ENCODE measurements around the gene CLPSL2. TPM values are rescaled to one million over a fixed set of nuclear protein-coding genes. Genes with fewer than 3 reads are reported as not detected.

CLPSL2 gene
- total and polyA plus RNA-seq, 10 of the 15 experiments (the other 5 are each of a cell fraction or from before 2014, with no cell fraction given): 0.32 to 1.3 TPM; not detected in 8

Other genes with a start within 250 kb of the CLPSL2 start
- gene FKBP5, start 87.7 kb upstream of the CLPSL2 start, total RNA-seq (2014; rRNA removed): 60.3 and 67.8 TPM in 2 replicates
- 44.7 and 46.2 TPM in 2 replicates for gene FKBP5, start 87.7 kb upstream of the CLPSL2 start, total RNA-seq (2014; rRNA removed; fragmentation: Illumina TruSeq; extraction: Trizol)
- gene FKBP5, start 87.7 kb upstream of the CLPSL2 start, total RNA-seq (2021): 81.2 and 82.8 TPM in 2 replicates
- 64.1 and 65.0 TPM in 2 replicates for gene FKBP5, start 87.7 kb upstream of the CLPSL2 start, polyA plus RNA-seq (2011; rRNA removed)
- 123 and 153 TPM in 2 replicates for gene FKBP5, start 87.7 kb upstream of the CLPSL2 start, polyA plus RNA-seq (2014; fragmentation: Illumina TruSeq; extraction: Trizol)
- gene FKBP5, start 87.7 kb upstream of the CLPSL2 start, polyA plus RNA-seq (2014; fragmentation: Nextera tagmentation; extraction: Ambion mirVana): 10 to 100 TPM; 29.0 to 33.5 TPM
- gene FKBP5, start 87.7 kb upstream of the CLPSL2 start, polyA plus RNA-seq (2014; rRNA removed): 54.7 and 60.5 TPM in 2 replicates
- gene FKBP5, start 87.7 kb upstream of the CLPSL2 start, polyA plus RNA-seq (2016; fragmentation: Nextera tagmentation; extraction: Ambion mirVana): 100 to 1,000 TPM; 121 to 122 TPM
- gene ARMC12, start 39.6 kb upstream of the CLPSL2 start, total RNA-seq (2014; rRNA removed): 0.45 and 0.49 TPM in 2 replicates
- 0.40 and 0.46 TPM in 2 replicates for gene ARMC12, start 39.6 kb upstream of the CLPSL2 start, total RNA-seq (2014; rRNA removed; fragmentation: Illumina TruSeq; extraction: Trizol)
- 0.56 and 1.0 TPM in 2 replicates for gene ARMC12, start 39.6 kb upstream of the CLPSL2 start, total RNA-seq (2021)
- 0.72 and 1.6 TPM in 2 replicates for gene ARMC12, start 39.6 kb upstream of the CLPSL2 start, polyA plus RNA-seq (2011; rRNA removed)
- 0.76 and 0.90 TPM in 2 replicates for gene ARMC12, start 39.6 kb upstream of the CLPSL2 start, polyA plus RNA-seq (2014; fragmentation: Illumina TruSeq; extraction: Trizol)
- gene ARMC12, start 39.6 kb upstream of the CLPSL2 start, polyA plus RNA-seq (2014; fragmentation: Nextera tagmentation; extraction: Ambion mirVana): 1 to 10 TPM in 1 of 2 experiments, under 1 TPM in 1; 0.68 to 1.5 TPM
- 1.2 TPM in 2 replicates for gene ARMC12, start 39.6 kb upstream of the CLPSL2 start, polyA plus RNA-seq (2014; rRNA removed)
- gene ARMC12, start 39.6 kb upstream of the CLPSL2 start, polyA plus RNA-seq (2016; fragmentation: Nextera tagmentation; extraction: Ambion mirVana): under 1 TPM; 0.10 to 0.25 TPM
- gene CLPSL1, start 4.4 kb downstream of the CLPSL2 start, total RNA-seq (2014; rRNA removed): not detected in 2 replicates
- not detected in 2 replicates for gene CLPSL1, start 4.4 kb downstream of the CLPSL2 start, total RNA-seq (2014; rRNA removed; fragmentation: Illumina TruSeq; extraction: Trizol)
- gene CLPSL1, start 4.4 kb downstream of the CLPSL2 start, total RNA-seq (2021): not detected in 2 replicates
- gene CLPSL1, start 4.4 kb downstream of the CLPSL2 start, polyA plus RNA-seq (2011; rRNA removed): not detected in 2 replicates
- not detected in 2 replicates for gene CLPSL1, start 4.4 kb downstream of the CLPSL2 start, polyA plus RNA-seq (2014; fragmentation: Illumina TruSeq; extraction: Trizol)
- gene CLPSL1, start 4.4 kb downstream of the CLPSL2 start, polyA plus RNA-seq (2014; fragmentation: Nextera tagmentation; extraction: Ambion mirVana): not detected
- gene CLPSL1, start 4.4 kb downstream of the CLPSL2 start, polyA plus RNA-seq (2014; rRNA removed): not detected in 2 replicates
- gene CLPSL1, start 4.4 kb downstream of the CLPSL2 start, polyA plus RNA-seq (2016; fragmentation: Nextera tagmentation; extraction: Ambion mirVana): not detected
- gene CLPS, start 20.7 kb downstream of the CLPSL2 start, total RNA-seq (2014; rRNA removed): not detected in 2 replicates
- gene CLPS, start 20.7 kb downstream of the CLPSL2 start, total RNA-seq (2014; rRNA removed; fragmentation: Illumina TruSeq; extraction: Trizol): not detected in 2 replicates
- gene CLPS, start 20.7 kb downstream of the CLPSL2 start, total RNA-seq (2021): 3.5 and 4.7 TPM in 2 replicates
- not detected in 2 replicates for gene CLPS, start 20.7 kb downstream of the CLPSL2 start, polyA plus RNA-seq (2011; rRNA removed)
- gene CLPS, start 20.7 kb downstream of the CLPSL2 start, polyA plus RNA-seq (2014; fragmentation: Illumina TruSeq; extraction: Trizol): not detected in 2 replicates
- not detected for gene CLPS, start 20.7 kb downstream of the CLPSL2 start, polyA plus RNA-seq (2014; fragmentation: Nextera tagmentation; extraction: Ambion mirVana)
- not detected in 2 replicates for gene CLPS, start 20.7 kb downstream of the CLPSL2 start, polyA plus RNA-seq (2014; rRNA removed)
- gene CLPS, start 20.7 kb downstream of the CLPSL2 start, polyA plus RNA-seq (2016; fragmentation: Nextera tagmentation; extraction: Ambion mirVana): not detected
- gene LHFPL5, start 28.8 kb downstream of the CLPSL2 start, total RNA-seq (2014; rRNA removed): 0.11 TPM in 1 of 2 replicates, not detected in the other
- gene LHFPL5, start 28.8 kb downstream of the CLPSL2 start, total RNA-seq (2014; rRNA removed; fragmentation: Illumina TruSeq; extraction: Trizol): not detected in 2 replicates
- gene LHFPL5, start 28.8 kb downstream of the CLPSL2 start, total RNA-seq (2021): not detected in 2 replicates
- not detected in 2 replicates for gene LHFPL5, start 28.8 kb downstream of the CLPSL2 start, polyA plus RNA-seq (2011; rRNA removed)
- gene LHFPL5, start 28.8 kb downstream of the CLPSL2 start, polyA plus RNA-seq (2014; fragmentation: Illumina TruSeq; extraction: Trizol): not detected in 2 replicates
- not detected for gene LHFPL5, start 28.8 kb downstream of the CLPSL2 start, polyA plus RNA-seq (2014; fragmentation: Nextera tagmentation; extraction: Ambion mirVana)
- not detected in 2 replicates for gene LHFPL5, start 28.8 kb downstream of the CLPSL2 start, polyA plus RNA-seq (2014; rRNA removed)
- not detected for gene LHFPL5, start 28.8 kb downstream of the CLPSL2 start, polyA plus RNA-seq (2016; fragmentation: Nextera tagmentation; extraction: Ambion mirVana)
- gene SRPK1, start 144.5 kb downstream of the CLPSL2 start, total RNA-seq (2014; rRNA removed): 71.5 and 93.1 TPM in 2 replicates
- gene SRPK1, start 144.5 kb downstream of the CLPSL2 start, total RNA-seq (2014; rRNA removed; fragmentation: Illumina TruSeq; extraction: Trizol): 107 TPM in 2 replicates
- 81.4 and 82.7 TPM in 2 replicates for gene SRPK1, start 144.5 kb downstream of the CLPSL2 start, total RNA-seq (2021)
- 67.6 and 103 TPM in 2 replicates for gene SRPK1, start 144.5 kb downstream of the CLPSL2 start, polyA plus RNA-seq (2011; rRNA removed)
- gene SRPK1, start 144.5 kb downstream of the CLPSL2 start, polyA plus RNA-seq (2014; fragmentation: Illumina TruSeq; extraction: Trizol): 88.9 and 125 TPM in 2 replicates
- 10 to 100 TPM; 47.4 to 90.4 TPM for gene SRPK1, start 144.5 kb downstream of the CLPSL2 start, polyA plus RNA-seq (2014; fragmentation: Nextera tagmentation; extraction: Ambion mirVana)
- gene SRPK1, start 144.5 kb downstream of the CLPSL2 start, polyA plus RNA-seq (2014; rRNA removed): 62.0 and 68.2 TPM in 2 replicates
- gene SRPK1, start 144.5 kb downstream of the CLPSL2 start, polyA plus RNA-seq (2016; fragmentation: Nextera tagmentation; extraction: Ambion mirVana): 100 to 1,000 TPM in 1 of 2 experiments, 10 to 100 TPM in 1; 96.8 to 112 TPM
- gene SLC26A8, start 248.0 kb downstream of the CLPSL2 start, total RNA-seq (2014; rRNA removed): 0.44 and 0.85 TPM in 2 replicates
- gene SLC26A8, start 248.0 kb downstream of the CLPSL2 start, total RNA-seq (2014; rRNA removed; fragmentation: Illumina TruSeq; extraction: Trizol): 0.05 and 0.09 TPM in 2 replicates
- gene SLC26A8, start 248.0 kb downstream of the CLPSL2 start, total RNA-seq (2021): 0.35 TPM in 1 of 2 replicates, not detected in the other
- gene SLC26A8, start 248.0 kb downstream of the CLPSL2 start, polyA plus RNA-seq (2011; rRNA removed): not detected in 2 replicates
- gene SLC26A8, start 248.0 kb downstream of the CLPSL2 start, polyA plus RNA-seq (2014; fragmentation: Illumina TruSeq; extraction: Trizol): 0.32 and 1.1 TPM in 2 replicates
- under 1 TPM; 0.14 to 0.18 TPM for gene SLC26A8, start 248.0 kb downstream of the CLPSL2 start, polyA plus RNA-seq (2014; fragmentation: Nextera tagmentation; extraction: Ambion mirVana)
- 0.22 and 0.26 TPM in 2 replicates for gene SLC26A8, start 248.0 kb downstream of the CLPSL2 start, polyA plus RNA-seq (2014; rRNA removed)
- under 1 TPM; 0.28 to 0.95 TPM for gene SLC26A8, start 248.0 kb downstream of the CLPSL2 start, polyA plus RNA-seq (2016; fragmentation: Nextera tagmentation; extraction: Ambion mirVana)